Stimulated activated naive B cell treated with anti-CD40 and anti-IgM and Interleukin-4, amounts not matched to agents 10 μg/mL and 1 μg/mL and 100 μg/mL, for 72 hours (primary cell): ENCODE data around the gene AZU1.

Experiments
- ATAC-seq, 2 donors: fragments of 150-1000 bp; cut with Tn5 transposase; replicated peaks; 2 replicates each; pipeline ENCODE4 v1.10.0; 2021; ENCODE audit warnings: moderate library complexity in 1 of 2
- DNase-seq: peaks from one replicate; pipeline ENCODE4 v3.0.0; 2021
- H3K27ac Mint-ChIP-seq: one replicate; pipeline ENCODE4 v1.8.0; 2022; ENCODE audit warnings: mild to moderate bottlenecking, mixed read lengths
- H3K27me3 Mint-ChIP-seq, 2 donors: one replicate each; pipeline ENCODE4 v1.8.0; 2022; ENCODE audit warnings: mixed read lengths in 2 of 2
- H3K36me3 Mint-ChIP-seq, 2 donors: one replicate each; pipeline ENCODE4 v1.8.0; 2022; ENCODE audit warnings: mixed read lengths in 2 of 2, mild to moderate bottlenecking in 1 of 2
- H3K4me1 Mint-ChIP-seq, 2 donors: one replicate each; pipeline ENCODE4 v1.8.0; 2022; ENCODE audit warnings: mixed read lengths in 2 of 2, mild to moderate bottlenecking in 1 of 2
- H3K4me3 Mint-ChIP-seq, 2 donors: one replicate each; pipeline ENCODE4 v1.8.0; 2022; ENCODE audit warnings: mild to moderate bottlenecking in 2 of 2, mixed read lengths in 2 of 2, moderate library complexity in 1 of 2
- H3K9me3 Mint-ChIP-seq, 2 donors: one replicate each; pipeline ENCODE4 v1.8.0; 2022; ENCODE audit warnings: mixed read lengths in 2 of 2, mild to moderate bottlenecking in 1 of 2

The AZU1 gene

GRCh38 chr19:827710-828321, at the start of gene AZU1:
TSS of gene AZU1 (plus strand) at chr19:827837. CDS start at chr19:827847, 10 bp downstream.
- peaks cover 25 to 52% of the 10 kb centered on the region in 2 donors for H3K27me3 Mint-ChIP-seq
- DNase-seq (no peak), ATAC-seq (no peak)
- no peak within 1 kb of the TSS for H3K4me3 Mint-ChIP-seq
- H3K4me1 Mint-ChIP-seq: peaks cover 0 to 4% of the 10 kb centered on the region in 2 donors
- peaks cover 0 to 3% of the 10 kb centered on the region in 2 donors for H3K36me3 Mint-ChIP-seq
- H3K27ac Mint-ChIP-seq: no peak within 1 kb of the TSS
- H3K9me3 Mint-ChIP-seq: no peaks in the 10 kb centered on the region

- Mint-ChIP-seq H3K27ac (no peak overlapping the region), H3K36me3 (no peaks in the 10 kb centered on the region), H3K4me3 (no peak overlapping the region), H3K4me1 (no peaks in the 10 kb centered on the region), H3K27me3 (peaks cover 0 to 32% of the 10 kb centered on the region in 2 donors), H3K9me3 (peaks cover 0 to 2% of the 10 kb centered on the region in 2 donors)
- DNase-seq: no peak
- no peak for ATAC-seq
Observed at GRCh38 chr19:778910-779653, 48.6 kb upstream of the AZU1 start.

GRCh38 chr19:780935-781334, 46.7 kb upstream of the AZU1 start:
- Mint-ChIP-seq H3K27ac (no peak overlapping the region), H3K4me3 (no peak overlapping the region), H3K36me3 (no peaks in the 10 kb centered on the region), H3K27me3 (peaks cover 0 to 32% of the 10 kb centered on the region in 2 donors), H3K9me3 (peaks cover 0 to 2% of the 10 kb centered on the region in 2 donors), H3K4me1 (no peaks in the 10 kb centered on the region)
- DNase-seq (no peak), ATAC-seq (no peak)

GRCh38 chr19:781800-782184, 45.8 kb upstream of the AZU1 start:
- Mint-ChIP-seq H3K9me3 (peaks cover 0 to 2% of the 10 kb centered on the region in 2 donors), H3K36me3 (no peaks in the 10 kb centered on the region), H3K27me3 (peaks cover 0 to 32% of the 10 kb centered on the region in 2 donors), H3K4me1 (no peaks in the 10 kb centered on the region), H3K27ac (no peak overlapping the region), H3K4me3 (no peak overlapping the region)
- ATAC-seq (no peak), DNase-seq (no peak)

- Mint-ChIP-seq H3K4me3 (no peak overlapping the region), H3K27ac (no peak overlapping the region), H3K36me3 (no peaks in the 10 kb centered on the region), H3K9me3 (peaks cover 0 to 2% of the 10 kb centered on the region in 2 donors), H3K27me3 (peaks cover 0 to 32% of the 10 kb centered on the region in 2 donors), H3K4me1 (no peaks in the 10 kb centered on the region)
- ATAC-seq (no peak), DNase-seq (no peak)
Observed at GRCh38 chr19:782185-782877, 45.3 kb upstream of the AZU1 start.

GRCh38 chr19:782878-783668, 44.6 kb upstream of the AZU1 start:
- ATAC-seq (no peak), DNase-seq (no peak)
- no peak overlapping the region for H3K4me3 Mint-ChIP-seq
- H3K36me3 Mint-ChIP-seq: no peaks in the 10 kb centered on the region
- peaks cover 0 to 32% of the 10 kb centered on the region in 2 donors for H3K27me3 Mint-ChIP-seq
- H3K27ac Mint-ChIP-seq: no peak overlapping the region
- H3K4me1 Mint-ChIP-seq: no peaks in the 10 kb centered on the region
- H3K9me3 Mint-ChIP-seq: peaks cover 0 to 2% of the 10 kb centered on the region in 2 donors

- Mint-ChIP-seq H3K9me3 (no peaks in the 10 kb centered on the region), H3K36me3 (no peaks in the 10 kb centered on the region), H3K27me3 (peaks cover 9 to 35% of the 10 kb centered on the region in 2 donors), H3K4me1 (peaks cover 2 to 6% of the 10 kb centered on the region in 2 donors), H3K4me3 (no peak overlapping the region), H3K27ac (no peak overlapping the region)
- DNase-seq (no peak), ATAC-seq (no peak)
Observed at GRCh38 chr19:784541-784940, 43.1 kb upstream of the AZU1 start.

- no peak overlapping the region for H3K27ac Mint-ChIP-seq
- H3K9me3 Mint-ChIP-seq: no peaks in the 10 kb centered on the region
- H3K27me3 Mint-ChIP-seq: peaks cover 18 to 31% of the 10 kb centered on the region in 2 donors
- no peak overlapping the region for H3K4me3 Mint-ChIP-seq
- H3K36me3 Mint-ChIP-seq: no peaks in the 10 kb centered on the region
- DNase-seq (no peak), ATAC-seq (no peak)
- peaks cover 2 to 6% of the 10 kb centered on the region in 2 donors for H3K4me1 Mint-ChIP-seq
Observed at GRCh38 chr19:787536-787935, 40.1 kb upstream of the AZU1 start.

GRCh38 chr19:788686-788982, 39.0 kb upstream of the AZU1 start:
- H3K27ac Mint-ChIP-seq: no peak overlapping the region
- H3K4me3 Mint-ChIP-seq: no peak overlapping the region
- no peaks in the 10 kb centered on the region for H3K9me3 Mint-ChIP-seq
- H3K36me3 Mint-ChIP-seq: no peaks in the 10 kb centered on the region
- no peak for ATAC-seq
- peaks cover 2 to 6% of the 10 kb centered on the region in 2 donors for H3K4me1 Mint-ChIP-seq
- no peak for DNase-seq
- H3K27me3 Mint-ChIP-seq: peaks cover 18 to 26% of the 10 kb centered on the region in 2 donors

- H3K27ac Mint-ChIP-seq: no peak overlapping the region
- H3K9me3 Mint-ChIP-seq: no peaks in the 10 kb centered on the region
- no peak for DNase-seq
- H3K4me1 Mint-ChIP-seq: peaks cover 2 to 6% of the 10 kb centered on the region in 2 donors
- ATAC-seq: no peak
- H3K36me3 Mint-ChIP-seq: no peaks in the 10 kb centered on the region
- no peak overlapping the region for H3K4me3 Mint-ChIP-seq
- peaks cover 18 to 26% of the 10 kb centered on the region in 2 donors for H3K27me3 Mint-ChIP-seq
Observed at GRCh38 chr19:788983-789700, 38.5 kb upstream of the AZU1 start.

- H3K9me3 Mint-ChIP-seq: no peaks in the 10 kb centered on the region
- H3K27ac Mint-ChIP-seq: no peak overlapping the region
- DNase-seq: no peak
- no peaks in the 10 kb centered on the region for H3K36me3 Mint-ChIP-seq
- H3K27me3 Mint-ChIP-seq: peaks cover 18 to 26% of the 10 kb centered on the region in 2 donors
- no peak for ATAC-seq
- H3K4me3 Mint-ChIP-seq: no peak overlapping the region
- H3K4me1 Mint-ChIP-seq: peaks cover 2 to 6% of the 10 kb centered on the region in 2 donors
Observed at GRCh38 chr19:789701-790060, 38.0 kb upstream of the AZU1 start.

GRCh38 chr19:791007-791566, 36.5 kb upstream of the AZU1 start:
- H3K27me3 Mint-ChIP-seq: peaks cover 18 to 26% of the 10 kb centered on the region in 2 donors
- DNase-seq (no peak), ATAC-seq (no peak)
- H3K36me3 Mint-ChIP-seq: no peaks in the 10 kb centered on the region
- H3K4me3 Mint-ChIP-seq: no peak overlapping the region
- H3K4me1 Mint-ChIP-seq: peaks cover 2 to 6% of the 10 kb centered on the region in 2 donors
- H3K9me3 Mint-ChIP-seq: no peaks in the 10 kb centered on the region
- H3K27ac Mint-ChIP-seq: no peak overlapping the region

- Mint-ChIP-seq H3K36me3 (no peaks in the 10 kb centered on the region), H3K4me1 (peaks cover 4 to 9% of the 10 kb centered on the region in 2 donors), H3K27me3 (peaks cover 18 to 26% of the 10 kb centered on the region in 2 donors), H3K4me3 (no peak overlapping the region), H3K9me3 (no peaks in the 10 kb centered on the region), H3K27ac (no peak overlapping the region)
- DNase-seq: no peak
- no peak for ATAC-seq
Observed at GRCh38 chr19:791567-792305, 35.9 kb upstream of the AZU1 start.
